Esophagus muscularis mucosa (tissue), 4 donors: ENCODE data around the gene MAP3K2. TPM values are rescaled to one million over a fixed set of nuclear protein-coding genes. Genes with fewer than 3 reads are reported as not detected.

Experiments
- DNase-seq: peaks from one replicate; pipeline ENCODE4 v3.0.0-alpha.2; 2017; ENCODE audit errors: extremely low spot score
- H3K27ac ChIP-seq, 4 donors: fragments of 200-600 bp; sonication (generic); replicated peaks in 1 of 4; 1 replicate in 3 of 4; 2 replicates in 1 of 4; pipeline ENCODE4 v1.5.1; 2016 to 2019; ENCODE audit warnings: mild to moderate bottlenecking in 1 of 4
- H3K27me3 ChIP-seq, 4 donors: fragments of 200-600 bp; sonication (generic); one replicate each; pipeline versions ENCODE4 v1.5.1 to v1.6.0; 2016 to 2019
- H3K36me3 ChIP-seq, 4 donors: fragments of 200-600 bp; sonication (generic); one replicate each; pipeline ENCODE4 v1.5.1; 2016 to 2019
- H3K4me1 ChIP-seq, 4 donors: fragments of 200-600 bp; sonication (generic); one replicate each; pipeline ENCODE4 v1.5.1; 2016 to 2019
- H3K4me3 ChIP-seq, 4 donors: fragments of 200-600 bp; sonication (generic); 1 replicate in 2 of 4; 2 replicates in 2 of 4; pipeline ENCODE4 v1.5.1; 2016 to 2019; ENCODE audit warnings: mild to moderate bottlenecking in 4 of 4, moderate library complexity in 1 of 4
- H3K9me3 ChIP-seq, 4 donors: fragments of 200-600 bp; sonication (generic); 1 replicate in 3 of 4; 2 replicates in 1 of 4; pipeline ENCODE4 v1.5.1; 2016 to 2019
- EP300 ChIP-seq: sonication (generic); formaldehyde crosslinking; IDR thresholded peaks from one replicate; pipeline ENCODE4 v1.6.1; 2017; ENCODE audit warnings: antibody characterized with exemption
- POLR2A ChIP-seq: fragments of 450-650 bp; IDR thresholded peaks from one replicate; pipeline ENCODE4 v1.6.1; 2017; ENCODE audit warnings: antibody characterized with exemption, moderate library complexity, mild to moderate bottlenecking, low read depth
- POLR2AphosphoS5 ChIP-seq, 2 donors: sonication (generic); formaldehyde crosslinking; IDR thresholded peaks; one replicate each; pipeline ENCODE4 v1.6.1; 2017; ENCODE audit warnings: antibody characterized with exemption in 2 of 2
- WGBS: methylation state at CpG from one replicate; pipeline ENCODE4 v1.1.5; 2018; 5-methylcytosine and 5-hydroxymethylcytosine counted together
- intact Hi-C: fragments of 100-400 bp; cut with DNase I; formaldehyde crosslinking; loops from one replicate; pipeline ENCODE4 v1.15.1; 2023
- total RNA-seq, 4 donors: library from RNA; depleted of rRNA; stranded (reverse); fragments of >200 nt; gene quantifications; one replicate each; pipeline versions ENCODE4 v1.1.0 to v1.2.1, GENCODE V29; 2016
- TF ChIP-seq, protein P1 (sequence below), 3 experiments: fragments of 200-600 bp in 2 of 3; fragments of 450-650 bp in 1 of 3; sonication (generic) in 2 of 3; IDR thresholded peaks; one replicate each; pipeline ENCODE4 v1.5.1; 2017 to 2019; ENCODE audit warnings: antibody characterized with exemption in 3 of 3, mild to moderate bottlenecking in 2 of 3, moderate library complexity in 1 of 3

Gene MAP3K2, protein sequence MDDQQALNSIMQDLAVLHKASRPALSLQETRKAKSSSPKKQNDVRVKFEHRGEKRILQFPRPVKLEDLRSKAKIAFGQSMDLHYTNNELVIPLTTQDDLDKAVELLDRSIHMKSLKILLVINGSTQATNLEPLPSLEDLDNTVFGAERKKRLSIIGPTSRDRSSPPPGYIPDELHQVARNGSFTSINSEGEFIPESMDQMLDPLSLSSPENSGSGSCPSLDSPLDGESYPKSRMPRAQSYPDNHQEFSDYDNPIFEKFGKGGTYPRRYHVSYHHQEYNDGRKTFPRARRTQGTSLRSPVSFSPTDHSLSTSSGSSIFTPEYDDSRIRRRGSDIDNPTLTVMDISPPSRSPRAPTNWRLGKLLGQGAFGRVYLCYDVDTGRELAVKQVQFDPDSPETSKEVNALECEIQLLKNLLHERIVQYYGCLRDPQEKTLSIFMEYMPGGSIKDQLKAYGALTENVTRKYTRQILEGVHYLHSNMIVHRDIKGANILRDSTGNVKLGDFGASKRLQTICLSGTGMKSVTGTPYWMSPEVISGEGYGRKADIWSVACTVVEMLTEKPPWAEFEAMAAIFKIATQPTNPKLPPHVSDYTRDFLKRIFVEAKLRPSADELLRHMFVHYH
- 10 to 100 TPM; 51.4 to 68.6 (median 66.2) TPM for total RNA-seq

DNA sequence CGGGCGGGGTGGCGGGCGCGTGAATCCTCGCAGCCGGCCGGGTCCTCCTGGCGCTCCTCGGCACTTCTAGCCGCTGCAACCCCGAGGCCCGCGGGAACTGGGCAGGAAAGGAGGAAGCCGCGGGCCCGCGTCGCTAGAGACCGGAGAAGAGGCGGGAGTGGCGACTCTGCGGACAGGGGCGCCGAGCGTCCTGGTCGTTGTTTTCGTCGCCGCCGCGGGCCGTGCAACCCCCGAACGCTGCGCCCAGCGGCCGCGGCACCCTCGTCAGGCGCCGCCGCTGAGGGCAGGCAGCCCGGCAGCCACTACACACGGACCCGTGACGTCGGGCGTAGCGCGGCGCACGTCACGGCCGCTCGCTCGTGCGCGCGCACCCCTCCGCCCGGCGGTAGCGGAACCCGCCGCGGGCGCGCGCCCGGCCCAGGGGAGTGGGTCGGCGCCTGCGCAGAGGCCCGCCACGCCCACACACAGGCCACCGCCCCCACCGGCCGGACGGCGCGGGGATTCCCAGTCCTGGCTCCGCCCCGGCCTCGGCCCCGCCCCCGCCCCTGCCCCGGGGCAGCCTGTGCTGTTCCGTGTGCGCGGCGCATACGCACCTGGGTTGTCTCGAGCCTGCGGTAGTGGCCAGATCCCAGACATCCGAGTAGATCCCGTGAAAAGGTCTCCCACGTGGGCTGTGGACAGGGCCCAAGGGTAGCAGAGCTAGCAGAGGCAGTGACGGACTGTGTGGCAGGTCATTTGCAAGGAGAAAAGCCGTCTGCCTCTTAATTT is at the start of gene MAP3K2:
MAP3K2 (minus strand) TSS at position 321 of the 768 bp plus-strand sequence. CDS start 44,846 bp downstream, outside the sequence.
- intact Hi-C loops, result loop anchor here (2.0 kb wide), 1 partner anchor 19 kb away; no protein-coding TSS in a partner anchor
- TF ChIP-seq POLR2A (peak; percentile 92), POLR2AphosphoS5 (IDR thresholded peaks at IDR 0.05) (peak; percentile 82 to 94)
- TF ChIP-seq, protein P1, sequence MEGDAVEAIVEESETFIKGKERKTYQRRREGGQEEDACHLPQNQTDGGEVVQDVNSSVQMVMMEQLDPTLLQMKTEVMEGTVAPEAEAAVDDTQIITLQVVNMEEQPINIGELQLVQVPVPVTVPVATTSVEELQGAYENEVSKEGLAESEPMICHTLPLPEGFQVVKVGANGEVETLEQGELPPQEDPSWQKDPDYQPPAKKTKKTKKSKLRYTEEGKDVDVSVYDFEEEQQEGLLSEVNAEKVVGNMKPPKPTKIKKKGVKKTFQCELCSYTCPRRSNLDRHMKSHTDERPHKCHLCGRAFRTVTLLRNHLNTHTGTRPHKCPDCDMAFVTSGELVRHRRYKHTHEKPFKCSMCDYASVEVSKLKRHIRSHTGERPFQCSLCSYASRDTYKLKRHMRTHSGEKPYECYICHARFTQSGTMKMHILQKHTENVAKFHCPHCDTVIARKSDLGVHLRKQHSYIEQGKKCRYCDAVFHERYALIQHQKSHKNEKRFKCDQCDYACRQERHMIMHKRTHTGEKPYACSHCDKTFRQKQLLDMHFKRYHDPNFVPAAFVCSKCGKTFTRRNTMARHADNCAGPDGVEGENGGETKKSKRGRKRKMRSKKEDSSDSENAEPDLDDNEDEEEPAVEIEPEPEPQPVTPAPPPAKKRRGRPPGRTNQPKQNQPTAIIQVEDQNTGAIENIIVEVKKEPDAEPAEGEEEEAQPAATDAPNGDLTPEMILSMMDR (IDR thresholded peaks at IDR 0.05), result no peak

DNA sequence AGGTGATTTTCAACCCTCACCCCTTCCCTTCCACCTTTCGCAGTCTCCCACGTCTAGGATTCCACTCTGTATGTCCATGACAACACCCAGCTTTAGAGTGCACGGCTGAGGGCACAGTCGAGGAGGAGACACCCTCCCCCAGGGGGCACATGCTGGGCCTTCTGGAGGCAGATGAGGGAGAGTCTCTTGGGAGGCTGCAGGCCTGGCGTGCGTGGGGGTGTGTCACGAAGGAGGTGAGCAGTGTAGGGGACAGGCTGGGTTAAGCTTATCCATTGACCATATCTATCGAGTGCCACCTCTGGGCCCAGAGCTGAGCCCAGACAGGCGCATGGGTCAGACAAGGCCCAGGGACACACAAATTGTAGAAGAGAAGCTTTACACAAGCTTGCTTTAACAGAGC is 49.3 kb upstream of the MAP3K2 start:
- intact Hi-C loops, result no loop called here
- Histone ChIP-seq H3K27ac (no peak overlapping the region), H3K9me3 (peaks cover 3 to 18% (median 8%) of the 10 kb centered on the region in 4 donors), H3K4me1 (no peaks in the 10 kb centered on the region), H3K27me3 (no peaks in the 10 kb centered on the region), H3K36me3 (no peaks in the 10 kb centered on the region), H3K4me3 (no peak overlapping the region)
- TF ChIP-seq POLR2AphosphoS5 (IDR thresholded peaks at IDR 0.05) (no peak), POLR2A (no peak), EP300 (no peak)
- TF ChIP-seq, protein P1 (IDR thresholded peaks at IDR 0.05), result no peak
- DNase-seq, result peak; percentile 62
- 86% methylated on average over 6 of the region's 9 CpGs for WGBS

More for the DNA sequence above, at the start of gene MAP3K2:
- Histone ChIP-seq H3K27me3 (no peaks in the 10 kb centered on the region), H3K9me3 (no peaks in the 10 kb centered on the region), H3K4me1 (peaks cover 19 to 50% (median 45%) of the 10 kb centered on the region in 4 donors), H3K36me3 (no peaks in the 10 kb centered on the region), H3K4me3 (peak within 1 kb of the TSS; percentile 74 to 100 (median 97)), H3K27ac (peak within 1 kb of the TSS; percentile 97 to 100 (median 100))
- peak; percentile 96 for DNase-seq
- WGBS, result 0% methylated on average over 32 of the region's 100 CpGs

DNA sequence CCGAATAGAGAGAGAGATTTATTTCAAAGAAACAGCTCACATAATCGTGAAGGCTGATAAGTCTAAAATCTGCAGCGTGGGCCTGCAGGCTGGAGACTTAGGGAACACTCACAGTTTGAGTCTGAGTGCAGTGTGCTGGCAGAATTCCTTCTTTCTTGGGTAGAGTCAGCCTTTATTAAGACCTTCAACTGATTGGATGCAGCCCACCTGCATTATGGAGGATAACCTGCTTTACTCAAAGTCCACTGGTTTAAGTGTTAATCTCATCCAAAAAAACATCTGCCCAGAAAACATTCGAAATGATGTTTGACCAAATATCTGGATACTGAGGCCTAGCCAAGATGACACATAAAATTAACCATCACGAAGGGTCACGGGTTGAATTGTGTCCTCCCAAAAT is 46.7 kb upstream of the MAP3K2 start:
- 96% methylated on average over 6 of the region's 6 CpGs for WGBS
- Histone ChIP-seq H3K9me3 (peaks cover 0 to under 1% (median 0%) of the 10 kb centered on the region in 4 donors), H3K27me3 (no peaks in the 10 kb centered on the region), H3K4me3 (no peak overlapping the region), H3K27ac (no peak overlapping the region), H3K4me1 (no peaks in the 10 kb centered on the region), H3K36me3 (peaks cover 0 to 5% (median 2%) of the 10 kb centered on the region in 4 donors)
- TF ChIP-seq POLR2A (no peak), POLR2AphosphoS5 (IDR thresholded peaks at IDR 0.05) (no peak), EP300 (no peak)
- TF ChIP-seq, protein P1 (IDR thresholded peaks at IDR 0.05), result no peak
- DNase-seq, result no peak
- intact Hi-C loops, result no loop called here

DNA sequence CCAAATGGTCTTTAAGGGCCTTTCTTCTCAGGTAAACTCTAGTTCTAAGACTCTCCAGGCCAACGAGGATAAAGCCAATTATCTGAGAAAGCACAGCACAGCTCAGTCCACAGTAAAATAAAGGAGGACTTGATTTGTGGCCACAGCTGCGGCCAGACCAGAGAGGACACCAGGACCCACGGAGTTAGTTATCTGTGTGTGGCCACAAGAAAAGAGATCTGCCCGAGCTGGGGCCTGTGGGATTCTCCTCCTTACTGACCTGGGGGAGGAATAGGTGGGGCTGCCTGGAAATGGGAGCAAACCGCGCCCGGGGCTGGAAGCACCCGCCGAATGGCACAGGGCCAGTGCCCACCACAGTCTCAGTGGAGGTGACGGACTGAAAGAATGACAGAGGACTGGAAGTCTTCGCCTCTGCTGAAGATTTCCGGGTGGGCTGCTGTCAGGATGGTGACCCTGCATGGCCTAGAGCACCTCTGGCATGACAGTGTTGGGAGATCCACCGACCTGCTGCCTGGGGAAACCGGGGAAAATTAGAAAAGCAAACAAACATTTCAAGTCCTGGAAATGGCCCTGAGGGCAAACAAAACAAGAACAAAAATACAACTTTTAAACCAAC is 43.7 kb upstream of the MAP3K2 start:
- H3K4me1 ChIP-seq, result no peaks in the 10 kb centered on the region
- H3K4me3 ChIP-seq, result no peak overlapping the region
- peaks cover 0 to 19% (median 0%) of the 10 kb centered on the region in 4 donors for H3K27me3 ChIP-seq
- no peak for TF ChIP-seq POLR2A
- TF ChIP-seq EP300, result no peak
- TF ChIP-seq, protein P1 (IDR thresholded peaks at IDR 0.05), result no peak
- TF ChIP-seq POLR2AphosphoS5 (IDR thresholded peaks at IDR 0.05), result no peak
- 75% methylated on average over 14 of the region's 14 CpGs for WGBS
- intact Hi-C loops, result no loop called here
- no peaks in the 10 kb centered on the region for H3K9me3 ChIP-seq
- peaks cover 0 to 5% (median 2%) of the 10 kb centered on the region in 4 donors for H3K36me3 ChIP-seq
- no peak overlapping the region for H3K27ac ChIP-seq
- peak; percentile 90 for DNase-seq
